Fibroblast of lung (primary cell): ENCODE data around the gene DHRS11. TPM values are rescaled to one million over a fixed set of nuclear protein-coding genes. Genes with fewer than 3 reads are reported as not detected.
A peak's percentile ranks its signal among the peaks of the same experiment; 100 is the strongest.

Experiments used
- DNase-seq, 2 donors: peaks; one replicate each; pipeline versions ENCODE4 v3.0.0 to v3.0.0-alpha.2; 2010; ENCODE audit warnings: low read depth in 2 of 2
- H2AFZ ChIP-seq: 2 replicates; pipeline ENCODE4 v1.5.1; 2012; ENCODE audit warnings: low read length, control low read depth, inconsistent platforms
- H3K27ac ChIP-seq: 2 replicates; pipeline ENCODE4 v1.5.1; 2011; ENCODE audit warnings: low read length, control low read depth; ENCODE audit not compliant: insufficient read depth
- H3K27me3 ChIP-seq: 2 replicates; pipeline ENCODE4 v1.5.1; 2011; ENCODE audit warnings: mild to moderate bottlenecking, low read length; ENCODE audit not compliant: control insufficient read depth, insufficient read depth
- H3K36me3 ChIP-seq: 2 replicates; pipeline ENCODE4 v1.5.1; 2011; ENCODE audit warnings: low read length; ENCODE audit not compliant: control insufficient read depth, insufficient read depth
- H3K4me1 ChIP-seq: 2 replicates; pipeline ENCODE4 v1.5.1; 2011; ENCODE audit warnings: low read length; ENCODE audit not compliant: control insufficient read depth, insufficient read depth; ENCODE audit errors: extremely low read depth
- H3K4me2 ChIP-seq: 2 replicates; pipeline ENCODE4 v1.5.1; 2011; ENCODE audit warnings: low read length, control low read depth; ENCODE audit not compliant: insufficient read depth; ENCODE audit errors: extremely low read depth
- H3K4me3 ChIP-seq, 4 experiments: fragments of 200-600 bp in 1 of 4; sonication (generic) in 1 of 4; replicated peaks in 1 of 4; 2 replicates each; pipeline ENCODE4 v1.5.1; 2011 to 2016; ENCODE audit warnings: low read length in 4 of 4, low read depth in 3 of 4, mild to moderate bottlenecking in 3 of 4, control low read depth in 2 of 4, inconsistent platforms in 1 of 4, mixed read lengths in 1 of 4; ENCODE audit not compliant: insufficient read depth in 1 of 4; ENCODE audit errors: control extremely low read depth in 1 of 4
- H3K79me2 ChIP-seq: 2 replicates; pipeline ENCODE4 v1.5.1; 2012; ENCODE audit warnings: mild to moderate bottlenecking, low read length, inconsistent platforms; ENCODE audit not compliant: control insufficient read depth, insufficient read depth
- H3K9ac ChIP-seq: 2 replicates; pipeline ENCODE4 v1.5.1; 2011; ENCODE audit warnings: mild to moderate bottlenecking, low read length, control low read depth; ENCODE audit not compliant: insufficient read depth
- H3K9me3 ChIP-seq: 2 replicates; pipeline ENCODE4 v1.5.1; 2012; ENCODE audit warnings: low read depth, low read length; ENCODE audit not compliant: control insufficient read depth, insufficient read depth
- H4K20me1 ChIP-seq: 2 replicates; pipeline ENCODE4 v1.5.1; 2011; ENCODE audit warnings: low read length; ENCODE audit not compliant: control insufficient read depth, insufficient read depth; ENCODE audit errors: extremely low read depth
- EZH2 ChIP-seq: IDR thresholded peaks from 2 replicates; pipeline ENCODE4 v1.5.1; 2012; ENCODE audit warnings: low read length, control low read depth, mild to moderate bottlenecking; ENCODE audit errors: missing control alignments
- polyA plus RNA-seq, 2 donors: library from polyadenylated mRNA; depleted of rRNA in 1 of 2; stranded (reverse) in 1 of 2; unstranded in 1 of 2; fragments of >200 nt; gene quantifications; 2 replicates each; pipeline ENCODE4 v1.2.1, GENCODE V29; 2011 to 2012; ENCODE audit warnings: missing spikeins in 1 of 2
- total RNA-seq: library from RNA; depleted of rRNA; stranded (reverse); fragments of >200 nt; gene quantifications from 2 replicates; pipeline ENCODE4 v1.2.1, GENCODE V29; 2014
- TF ChIP-seq, protein P1 (sequence below), 2 donors: IDR thresholded peaks in 1 of 2; conservative IDR thresholded peaks in 1 of 2; 1 replicate in 1 of 2; 2 replicates in 1 of 2; pipeline ENCODE4 v1.5.1; 2011 to 2012; ENCODE audit warnings: low read length in 2 of 2, control low read depth in 1 of 2, inconsistent platforms in 1 of 2, low read depth in 1 of 2, mild to moderate bottlenecking in 1 of 2

DHRS11 gene
- total and polyA plus RNA-seq, 2 donors (not counting 1 experiment from before 2014, with no cell fraction given): 4.6 to 5.9 TPM

DNA sequence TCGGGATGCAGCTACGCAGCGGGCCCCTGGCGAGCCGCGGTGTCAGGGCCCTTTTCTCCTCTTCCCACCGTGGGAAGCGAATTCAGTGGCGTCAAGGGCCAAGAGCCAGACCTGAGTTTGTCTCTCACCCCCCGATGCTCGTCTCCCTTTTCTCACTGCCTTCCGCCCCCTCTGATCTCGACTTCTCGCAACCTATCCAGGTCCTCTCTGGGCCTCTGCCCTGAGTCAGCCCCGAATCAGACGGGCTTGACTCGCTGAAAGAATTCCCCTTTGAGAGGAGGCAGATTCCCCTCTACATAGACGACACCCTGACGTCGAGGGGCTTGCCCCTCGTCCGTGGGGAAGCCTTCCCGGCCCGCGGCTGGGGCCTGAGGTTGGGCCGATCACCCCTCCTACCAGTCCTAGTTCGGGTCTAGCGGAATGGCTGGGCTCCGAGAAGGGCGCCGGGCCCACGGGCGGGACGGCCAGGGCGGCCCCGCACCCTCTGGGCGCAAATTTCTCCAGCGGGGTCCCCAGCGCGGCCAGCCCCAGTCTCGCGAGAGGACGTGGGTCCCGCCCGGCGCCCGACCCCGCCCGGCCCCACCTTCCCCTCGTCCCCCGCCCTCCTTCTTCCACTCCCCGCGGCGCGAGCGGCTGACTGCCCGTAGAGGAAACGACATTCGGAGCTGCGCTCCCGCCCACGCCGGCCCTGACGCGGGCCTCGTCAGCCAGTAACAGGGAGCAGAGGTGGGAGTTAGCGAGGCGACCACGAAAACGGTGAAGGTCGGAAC, 47.2 kb upstream of the DHRS11 start, which contains the start of gene GGNBP2:
Gene GGNBP2 (plus strand): TSS at position 613 of the 770 bp plus-strand sequence. CDS start 806 bp downstream, outside the sequence.
- TF ChIP-seq, protein P1, sequence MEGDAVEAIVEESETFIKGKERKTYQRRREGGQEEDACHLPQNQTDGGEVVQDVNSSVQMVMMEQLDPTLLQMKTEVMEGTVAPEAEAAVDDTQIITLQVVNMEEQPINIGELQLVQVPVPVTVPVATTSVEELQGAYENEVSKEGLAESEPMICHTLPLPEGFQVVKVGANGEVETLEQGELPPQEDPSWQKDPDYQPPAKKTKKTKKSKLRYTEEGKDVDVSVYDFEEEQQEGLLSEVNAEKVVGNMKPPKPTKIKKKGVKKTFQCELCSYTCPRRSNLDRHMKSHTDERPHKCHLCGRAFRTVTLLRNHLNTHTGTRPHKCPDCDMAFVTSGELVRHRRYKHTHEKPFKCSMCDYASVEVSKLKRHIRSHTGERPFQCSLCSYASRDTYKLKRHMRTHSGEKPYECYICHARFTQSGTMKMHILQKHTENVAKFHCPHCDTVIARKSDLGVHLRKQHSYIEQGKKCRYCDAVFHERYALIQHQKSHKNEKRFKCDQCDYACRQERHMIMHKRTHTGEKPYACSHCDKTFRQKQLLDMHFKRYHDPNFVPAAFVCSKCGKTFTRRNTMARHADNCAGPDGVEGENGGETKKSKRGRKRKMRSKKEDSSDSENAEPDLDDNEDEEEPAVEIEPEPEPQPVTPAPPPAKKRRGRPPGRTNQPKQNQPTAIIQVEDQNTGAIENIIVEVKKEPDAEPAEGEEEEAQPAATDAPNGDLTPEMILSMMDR (conservative IDR thresholded peaks at IDR 0.05 in 1 of 2, IDR thresholded peaks at IDR 0.05 in 1 of 2; ENCODE audit: low read depth in 1 of 2, low read length in 2 of 2): no peak
- TF ChIP-seq EZH2: no peak

DNA sequence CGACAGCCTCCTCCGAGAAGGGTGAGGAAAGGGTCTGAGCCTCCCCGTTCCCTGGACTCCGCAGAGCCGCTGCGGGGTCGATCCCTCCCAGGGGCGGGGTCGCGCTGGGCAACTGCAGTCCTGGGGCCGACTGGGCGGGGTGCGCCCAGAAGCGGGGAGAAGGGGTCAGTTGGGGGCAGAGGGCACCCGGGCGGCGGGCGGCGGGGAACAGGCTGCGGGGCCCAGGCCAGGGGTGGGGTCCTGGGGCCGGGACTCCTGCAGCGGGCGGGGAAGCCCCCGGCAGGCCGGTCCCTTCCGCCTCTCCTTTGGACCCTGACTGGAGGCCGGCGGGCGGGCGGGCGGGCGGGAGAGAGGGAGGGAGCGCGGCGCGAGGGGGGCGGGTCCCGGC, 46.6 kb upstream of the DHRS11 start:
- H3K36me3 ChIP-seq: no peaks in the 10 kb centered on the region
- DNase-seq: no peak
- H2AFZ ChIP-seq: peak overlapping the region; percentile 80
- H3K4me1 ChIP-seq: no peaks in the 10 kb centered on the region
- H3K27me3 ChIP-seq: no peaks in the 10 kb centered on the region
- peaks cover 64% of the 10 kb centered on the region for H3K79me2 ChIP-seq
- no peaks in the 10 kb centered on the region for H4K20me1 ChIP-seq
- H3K4me2 ChIP-seq: no peak overlapping the region
- peak overlapping the region; percentile 99 for H3K27ac ChIP-seq
- peak overlapping the region; percentile 99 for H3K9ac ChIP-seq
- TF ChIP-seq EZH2: no peak
- TF ChIP-seq, protein P1 (conservative IDR thresholded peaks at IDR 0.05 in 1 of 2, IDR thresholded peaks at IDR 0.05 in 1 of 2; ENCODE audit: low read depth in 1 of 2, low read length in 2 of 2): no peak
- peak overlapping the region; percentile 61 to 100 (median 95) for H3K4me3 ChIP-seq
- no peaks in the 10 kb centered on the region for H3K9me3 ChIP-seq

More for the DNA sequence above, 47.2 kb upstream of the DHRS11 start, which contains the start of gene GGNBP2:
- Histone ChIP-seq H3K4me2 (peak within 1 kb of the TSS; percentile 70), H4K20me1 (no peaks in the 10 kb centered on the region), H3K4me3 (peak within 1 kb of the TSS; percentile 88 to 100 (median 96)), H3K9ac (peak within 1 kb of the TSS; percentile 99), H3K27ac (peak within 1 kb of the TSS; percentile 99), H3K4me1 (no peaks in the 10 kb centered on the region), H3K27me3 (no peaks in the 10 kb centered on the region), H3K79me2 (peaks cover 59% of the 10 kb centered on the region), H3K36me3 (no peaks in the 10 kb centered on the region), H3K9me3 (no peaks in the 10 kb centered on the region), H2AFZ (peak within 1 kb of the TSS; percentile 80)
- DNase-seq: peak; percentile 91 to 95

DNA sequence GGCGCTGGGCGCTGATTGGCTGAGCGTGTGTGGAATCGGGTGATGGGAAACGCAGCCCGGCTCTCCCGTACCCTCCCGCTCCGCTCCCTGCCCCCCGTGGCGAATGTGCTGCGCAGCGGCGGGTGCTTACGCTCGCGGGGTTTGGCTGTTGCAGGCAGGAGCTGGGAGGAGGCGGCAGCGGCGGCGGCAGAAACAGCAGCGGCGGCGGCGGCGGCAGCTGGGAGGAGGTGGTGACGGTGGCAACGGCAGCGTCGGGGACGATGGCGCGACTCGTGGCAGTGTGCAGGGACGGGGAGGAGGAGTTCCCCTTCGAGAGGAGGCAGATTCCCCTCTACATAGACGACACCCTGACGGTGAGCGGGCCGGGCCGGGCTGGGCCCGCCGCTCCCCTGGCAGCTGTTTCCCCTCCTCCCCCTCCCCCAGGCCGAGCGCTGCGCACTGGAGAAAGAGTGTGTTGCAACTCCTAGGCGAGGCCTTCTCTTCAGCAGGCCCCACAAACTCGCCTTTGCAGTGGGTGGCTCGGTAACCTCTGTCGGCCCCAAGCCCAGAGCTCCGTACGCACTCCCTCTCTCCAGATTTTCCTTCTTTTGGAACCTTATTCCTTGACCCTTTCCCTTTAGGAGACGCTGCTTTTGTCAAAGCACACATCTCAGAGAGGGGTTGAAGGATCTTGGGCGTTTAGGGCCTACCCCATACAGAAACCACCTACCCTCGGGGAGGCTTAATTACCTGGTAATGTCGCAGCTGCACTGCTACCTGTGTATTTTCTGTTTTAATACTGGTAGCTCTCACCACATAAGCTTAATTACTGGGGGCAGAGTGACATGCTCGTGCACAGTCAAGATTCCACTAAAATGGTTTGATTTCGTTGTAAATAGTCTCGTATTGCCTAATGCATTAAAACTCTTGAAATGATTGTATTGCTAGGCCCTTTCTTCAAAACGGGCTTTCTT, 45.9 kb upstream of the DHRS11 start:
- Histone ChIP-seq H3K27me3 (no peaks in the 10 kb centered on the region), H2AFZ (no peak overlapping the region), H3K4me1 (no peaks in the 10 kb centered on the region), H3K4me2 (peak overlapping the region; percentile 98), H3K79me2 (peaks cover 71% of the 10 kb centered on the region), H3K4me3 (peak overlapping the region; percentile 69 to 100 (median 90)), H3K27ac (peak overlapping the region; percentile 74), H3K9ac (peak overlapping the region; percentile 87), H3K9me3 (no peaks in the 10 kb centered on the region), H4K20me1 (no peaks in the 10 kb centered on the region), H3K36me3 (peaks cover 2% of the 10 kb centered on the region)
- TF ChIP-seq EZH2: no peak
- TF ChIP-seq, protein P1 (conservative IDR thresholded peaks at IDR 0.05 in 1 of 2, IDR thresholded peaks at IDR 0.05 in 1 of 2; ENCODE audit: low read depth in 1 of 2, low read length in 2 of 2): no peak
- DNase-seq: peak; percentile 97 to 98
